K562 (cell line): ENCODE data around the gene EPOP. TPM values are rescaled to one million over a fixed set of nuclear protein-coding genes. Genes with fewer than 3 reads are reported as not detected.

Experiments
- ATF1 ChIP-seq, 2 experiments: fragments of 450-650 bp in 1 of 2; IDR thresholded peaks; 2 replicates each; pipeline ENCODE4 v1.6.1; 2016; ENCODE audit warnings: missing compliant biosample characterization in 1 of 2, missing genetic modification characterization in 1 of 2
- C11orf30 ChIP-seq: fragments of 450-650 bp; IDR thresholded peaks from 2 replicates; pipeline ENCODE4 v1.6.1; 2016; ENCODE audit warnings: low read depth, mild to moderate bottlenecking
- ETV5 ChIP-seq: sonication (generic); formaldehyde crosslinking; IDR thresholded peaks from 2 replicates; pipeline ENCODE4 v1.4.0; 2020; ENCODE audit warnings: low read depth, mild to moderate bottlenecking, missing genetic modification reagents
- HLTF ChIP-seq: fragments of 450-650 bp; IDR thresholded peaks from 2 replicates; pipeline ENCODE4 v1.6.1; 2016
- JUN ChIP-seq, 2 experiments: sonication (generic) in 1 of 2; formaldehyde crosslinking in 1 of 2; IDR thresholded peaks; 2 replicates each; pipeline versions ENCODE4 v1.6.1 to v1.8.0; 2012 to 2022; ENCODE audit warnings: borderline replicate concordance in 2 of 2, mild to moderate bottlenecking in 2 of 2, improper control_type of control experiment in 1 of 2, low read depth in 1 of 2, low read length in 1 of 2, missing genetic modification reagents in 1 of 2
- KDM1A ChIP-seq, 2 experiments: fragments of 450-650 bp; IDR thresholded peaks; 2 replicates each; pipeline ENCODE4 v1.6.1; 2016; ENCODE audit warnings: mild to moderate bottlenecking in 2 of 2
- L3MBTL2 ChIP-seq: fragments of 450-650 bp; IDR thresholded peaks from 2 replicates; pipeline ENCODE4 v1.6.1; 2016; ENCODE audit warnings: mild to moderate bottlenecking, moderate library complexity
- LARP7 ChIP-seq: fragments of 450-650 bp; IDR thresholded peaks from 2 replicates; pipeline ENCODE4 v1.6.1; 2016
- LCOR ChIP-seq: sonication (generic); formaldehyde crosslinking; IDR thresholded peaks from 2 replicates; pipeline ENCODE4 v1.8.0; 2022; ENCODE audit warnings: mild to moderate bottlenecking, missing genetic modification reagents
- NFE2L1 ChIP-seq: fragments of 450-650 bp; IDR thresholded peaks from 2 replicates; pipeline ENCODE4 v1.6.1; 2016; ENCODE audit warnings: missing genetic modification characterization, low read depth, mild to moderate bottlenecking, missing compliant biosample characterization, moderate library complexity, borderline replicate concordance
- PRPF4 ChIP-seq: fragments of 200-400 bp; formaldehyde crosslinking; IDR thresholded peaks from one replicate; pipeline ENCODE4 v1.6.1; 2017; ENCODE audit warnings: low read length, low read depth, mild to moderate bottlenecking; ENCODE audit not compliant: insufficient read depth, poor library complexity, severe bottlenecking
- RCOR1 ChIP-seq, 2 experiments: IDR thresholded peaks; 2 replicates each; pipeline ENCODE4 v1.6.1; 2012; ENCODE audit warnings: low read depth in 2 of 2, low read length in 2 of 2, borderline replicate concordance in 1 of 2, improper control_type of control experiment in 1 of 2
- SMAD4 ChIP-seq: fragments of 250-450 bp; sonication (Bioruptor Pico); conservative IDR thresholded peaks from 2 replicates; pipeline ENCODE4 v1.8.0; 2021; ENCODE audit warnings: inconsistent platforms, mild to moderate bottlenecking, moderate library complexity
- SOX6 ChIP-seq: fragments of 450-650 bp; IDR thresholded peaks from 2 replicates; pipeline ENCODE4 v1.6.1; 2014; ENCODE audit warnings: mild to moderate bottlenecking
- TAF9B ChIP-seq: fragments of 450-650 bp; IDR thresholded peaks from 2 replicates; pipeline ENCODE4 v1.6.1; 2018; ENCODE audit warnings: mild to moderate bottlenecking; ENCODE audit not compliant: partially characterized antibody
- TEAD4 ChIP-seq, 2 experiments: sonication (generic) in 1 of 2; formaldehyde crosslinking in 1 of 2; IDR thresholded peaks; 2 replicates each; pipeline versions ENCODE4 v1.6.1 to v1.8.0; 2012 to 2022; ENCODE audit warnings: borderline replicate concordance in 1 of 2, inconsistent platforms in 1 of 2, low read length in 1 of 2, mild to moderate bottlenecking in 1 of 2, missing genetic modification reagents in 1 of 2
- TSHZ1 ChIP-seq: fragments of 250-450 bp; sonication (Bioruptor Pico); IDR thresholded peaks from 2 replicates; pipeline ENCODE4 v1.4.0; 2020; ENCODE audit warnings: mild to moderate bottlenecking, moderate library complexity
- U2AF2 ChIP-seq: fragments of 200-400 bp; formaldehyde crosslinking; optimal IDR thresholded peaks from 2 replicates; pipeline ENCODE3; 2017; ENCODE audit warnings: low read depth, mild to moderate bottlenecking, low read length
- WHSC1 ChIP-seq: IDR thresholded peaks from one replicate; pipeline ENCODE4 v1.6.1; 2012; ENCODE audit warnings: low read length, control low read depth, inconsistent platforms
- ZNF133 ChIP-seq: fragments of 250-450 bp; sonication (Bioruptor Pico); IDR thresholded peaks from 2 replicates; pipeline ENCODE4 v1.4.0; 2020; ENCODE audit warnings: mild to moderate bottlenecking
- ZNF212 ChIP-seq: fragments of 450-650 bp; formaldehyde crosslinking; IDR thresholded peaks from 2 replicates; pipeline ENCODE4 v1.4.0; 2020; ENCODE audit warnings: mild to moderate bottlenecking
- ZNF263 ChIP-seq: sonication (generic); formaldehyde crosslinking; IDR thresholded peaks from 2 replicates; pipeline ENCODE4 v1.8.0; 2022; ENCODE audit warnings: mild to moderate bottlenecking, missing genetic modification reagents, borderline replicate concordance
- ZNF316 ChIP-seq: fragments of 450-650 bp; IDR thresholded peaks from 2 replicates; pipeline ENCODE4 v1.6.1; 2016
- ZNF696 ChIP-seq: fragments of 250-450 bp; sonication (Bioruptor Pico); conservative IDR thresholded peaks from 2 replicates; pipeline ENCODE4 v1.4.0; 2020; ENCODE audit warnings: mild to moderate bottlenecking, moderate library complexity
- ZZZ3 ChIP-seq: fragments of 450-650 bp; IDR thresholded peaks from 2 replicates; pipeline ENCODE4 v1.6.1; 2016; ENCODE audit warnings: antibody characterized with exemption, mild to moderate bottlenecking, moderate library complexity
- polyA plus RNA-seq, 8 experiments: library from polyadenylated mRNA; depleted of rRNA in 4 of 8; stranded (reverse) in 5 of 8; unstranded in 3 of 8; fragments of >200 nt; fragmentation: Nextera tagmentation in 2 of 8; fragmentation: Illumina TruSeq in 1 of 8; extraction: Ambion mirVana in 2 of 8; extraction: Trizol in 1 of 8; gene quantifications; 2 replicates each; pipeline versions ENCODE4 v1.2.1 to v1.2.3, GENCODE V29; 2011 to 2014; ENCODE audit warnings: inconsistent platforms in 1 of 8, missing spikeins in 1 of 8
- total RNA-seq, 7 experiments: library from RNA; depleted of rRNA in 6 of 7; stranded (reverse); fragments of >200 nt in 6 of 7; fragmentation: Illumina TruSeq in 2 of 7; extraction: Trizol in 2 of 7; gene quantifications; 2 replicates each; pipeline versions ENCODE4 v1.2.1 to v1.2.3, GENCODE V29; 2011 to 2021; ENCODE audit warnings: low replicate concordance in 1 of 7

EPOP gene
- total and polyA plus RNA-seq, 9 of the 15 experiments (the other 6 are each of a cell fraction or from before 2014, with no cell fraction given), result 0.41 to 10.6 (median 4.6) TPM

- TF ChIP-seq RCOR1 (IDR thresholded peaks at IDR 0.05; ENCODE audit: borderline replicate concordance in 1 of 2, low read depth in 2 of 2, low read length in 2 of 2) (peak in 1 of 2 experiments; percentile 86; a peak in 2 of 4 replicates), ZNF316 (no peak), TSHZ1 (CRISPR knock-in tag) (no peak), ZNF133 (CRISPR knock-in tag) (no peak), KDM1A (IDR thresholded peaks at IDR 0.05) (peak in 1 of 2 experiments; percentile 15; a peak in 2 of 4 replicates), L3MBTL2 (peak; percentile 65), SOX6 (peak; percentile 96), LARP7 (no peak), WHSC1 (no peak), ATF1 (CRISPR knock-in tag; IDR thresholded peaks at IDR 0.05) (no peak), ATF1 (tag; IDR thresholded peaks at IDR 0.05) (peak; percentile 50; the same call in 1 of the 2 replicates), U2AF2 (no peak), PRPF4 (no peak), ZNF696 (CRISPR knock-in tag) (no peak), JUN (IDR thresholded peaks at IDR 0.05; ENCODE audit: borderline replicate concordance, low read depth, low read length) (peak; percentile 50; the same call in 1 of the 2 replicates), JUN (CRISPR knock-in tag; IDR thresholded peaks at IDR 0.05; ENCODE audit: borderline replicate concordance) (no peak), C11orf30 (no peak), ETV5 (CRISPR knock-in tag) (0 out of 2 replicates have a peak, but pooled peaks have one; percentile 43), ZZZ3 (no peak), LCOR (CRISPR knock-in tag) (0 out of 2 replicates have a peak, but pooled peaks have one; percentile 31), TEAD4 (IDR thresholded peaks at IDR 0.05; ENCODE audit: low read length) (peak; percentile 69), TEAD4 (CRISPR knock-in tag; IDR thresholded peaks at IDR 0.05; ENCODE audit: borderline replicate concordance) (no peak), ZNF212 (CRISPR knock-in tag) (no peak), NFE2L1 (tag) (no peak), SMAD4 (CRISPR knock-in tag) (peak; percentile 43; the same call in 1 of the 2 replicates), ZNF263 (CRISPR knock-in tag) (no peak), HLTF (no peak), TAF9B (peak; percentile 63)
Measured at GRCh38 chr17:38676706-38677504, 2.1 kb upstream of the EPOP start (continued).
